Liver (tissue), 9 donors: ENCODE measurements around the gene MMP2. TPM values are rescaled to one million over a fixed set of nuclear protein-coding genes. Genes with fewer than 3 reads are reported as not detected.

Source experiments
- DNase-seq: peaks from one replicate; pipeline ENCODE4 v3.0.0-alpha.2; 2017; ENCODE audit warnings: low spot score
- H3K27ac ChIP-seq, 2 donors: one replicate each; pipeline ENCODE4 v1.7.0; 2013; ENCODE audit warnings: inconsistent platforms in 2 of 2, low read length in 2 of 2, control low read depth in 1 of 2, low read depth in 1 of 2, mild to moderate bottlenecking in 1 of 2
- H3K27me3 ChIP-seq, 4 donors: one replicate each; pipeline versions ENCODE4 v1.6.1 to v1.7.0; 2013; ENCODE audit warnings: low read length in 3 of 4, inconsistent platforms in 1 of 4, mild to moderate bottlenecking in 1 of 4, moderate library complexity in 1 of 4; ENCODE audit not compliant: control insufficient read depth in 4 of 4, insufficient read depth in 4 of 4
- H3K36me3 ChIP-seq, 4 donors: one replicate each; pipeline versions ENCODE4 v1.6.1 to v1.7.0; 2013; ENCODE audit warnings: low read length in 3 of 4, mild to moderate bottlenecking in 3 of 4, low read depth in 1 of 4, moderate library complexity in 1 of 4; ENCODE audit not compliant: control insufficient read depth in 4 of 4, insufficient read depth in 3 of 4
- H3K4me1 ChIP-seq, 4 donors: one replicate each; pipeline versions ENCODE4 v1.6.1 to v1.7.0; 2013; ENCODE audit warnings: low read length in 3 of 4, mild to moderate bottlenecking in 3 of 4, moderate library complexity in 1 of 4; ENCODE audit not compliant: control insufficient read depth in 4 of 4, insufficient read depth in 4 of 4
- H3K4me3 ChIP-seq, 3 donors: one replicate each; pipeline versions ENCODE4 v1.6.1 to v1.7.0; 2013; ENCODE audit warnings: low read length in 3 of 3, control low read depth in 1 of 3, low read depth in 1 of 3, mild to moderate bottlenecking in 1 of 3
- H3K9ac ChIP-seq, 2 donors: one replicate each; pipeline ENCODE4 v1.7.0; 2013; ENCODE audit warnings: low read length in 2 of 2, mild to moderate bottlenecking in 2 of 2, moderate library complexity in 2 of 2, control low read depth in 1 of 2, low read depth in 1 of 2
- H3K9me3 ChIP-seq, 4 donors: one replicate each; pipeline versions ENCODE4 v1.6.1 to v1.7.0; 2013; ENCODE audit warnings: low read length in 3 of 4; ENCODE audit not compliant: control insufficient read depth in 4 of 4
- ATF3 ChIP-seq: IDR thresholded peaks from 2 replicates; pipeline ENCODE4 v1.6.1; 2016; ENCODE audit warnings: antibody characterized with exemption
- EGR1 ChIP-seq, 2 donors: IDR thresholded peaks; 2 replicates each; pipeline ENCODE4 v1.6.1; 2016 to 2018; ENCODE audit warnings: antibody characterized with exemption in 2 of 2, low read depth in 2 of 2
- FOXA1 ChIP-seq: IDR thresholded peaks from 2 replicates; pipeline ENCODE4 v1.6.1; 2016; ENCODE audit warnings: antibody characterized with exemption
- FOXA2 ChIP-seq: IDR thresholded peaks from 2 replicates; pipeline ENCODE4 v1.6.1; 2016; ENCODE audit warnings: antibody characterized with exemption
- GABPA ChIP-seq, 2 donors: IDR thresholded peaks in 1 of 2; conservative IDR thresholded peaks in 1 of 2; 2 replicates each; pipeline ENCODE4 v1.6.1; 2016; ENCODE audit warnings: antibody characterized with exemption in 2 of 2, mild to moderate bottlenecking in 1 of 2, moderate library complexity in 1 of 2
- HNF4A ChIP-seq, 2 donors: conservative IDR thresholded peaks; 2 replicates each; pipeline ENCODE4 v1.6.1; 2016; ENCODE audit warnings: antibody characterized with exemption in 2 of 2, mild to moderate bottlenecking in 2 of 2
- HNF4G ChIP-seq: IDR thresholded peaks from 2 replicates; pipeline ENCODE4 v1.6.1; 2016; ENCODE audit warnings: antibody characterized with exemption
- JUND ChIP-seq, 2 donors: IDR thresholded peaks; 2 replicates each; pipeline ENCODE4 v1.6.1; 2016; ENCODE audit warnings: antibody characterized with exemption in 2 of 2
- NR2F2 ChIP-seq: IDR thresholded peaks from 2 replicates; pipeline ENCODE4 v1.6.1; 2016; ENCODE audit warnings: antibody characterized with exemption
- RAD21 ChIP-seq, 2 donors: IDR thresholded peaks; 2 replicates each; pipeline ENCODE4 v1.6.1; 2016; ENCODE audit warnings: antibody characterized with exemption in 2 of 2, mild to moderate bottlenecking in 2 of 2
- REST ChIP-seq: IDR thresholded peaks from 2 replicates; pipeline ENCODE4 v1.6.1; 2016; ENCODE audit warnings: antibody characterized with exemption, mild to moderate bottlenecking
- RXRA ChIP-seq, 2 donors: IDR thresholded peaks; 2 replicates each; pipeline ENCODE4 v1.6.1; 2017 to 2018; ENCODE audit warnings: antibody characterized with exemption in 2 of 2, mild to moderate bottlenecking in 1 of 2
- SP1 ChIP-seq: IDR thresholded peaks from 2 replicates; pipeline ENCODE4 v1.6.1; 2018; ENCODE audit warnings: antibody characterized with exemption, mild to moderate bottlenecking
- TAF1 ChIP-seq: conservative IDR thresholded peaks from 2 replicates; pipeline ENCODE4 v1.6.1; 2016; ENCODE audit warnings: antibody characterized with exemption, mild to moderate bottlenecking
- YY1 ChIP-seq: IDR thresholded peaks from 2 replicates; pipeline ENCODE4 v1.6.1; 2016; ENCODE audit warnings: antibody characterized with exemption, mild to moderate bottlenecking
- ZBTB33 ChIP-seq: IDR thresholded peaks from 2 replicates; pipeline ENCODE4 v1.6.1; 2016; ENCODE audit warnings: antibody characterized with exemption
- WGBS: extraction: QIAGEN DNeasy Blood & Tissue Kit; methylation state at CpG from one replicate; pipeline ENCODE4 v1.1.7; 2013; 5-methylcytosine and 5-hydroxymethylcytosine counted together
- polyA plus RNA-seq, 2 donors: library from polyadenylated mRNA; stranded (reverse) in 1 of 2; unstranded in 1 of 2; fragments of 200-250 nt in 1 of 2; fragments of >200 nt in 1 of 2; fragmentation: Nextera tagmentation in 1 of 2; extraction: Ambion mirVana in 1 of 2; gene quantifications; one replicate each; pipeline versions ENCODE4 v1.2.1 to v1.2.3, GENCODE V29; 2013 to 2015
- total RNA-seq, 2 donors: library from RNA; depleted of rRNA; stranded (reverse); fragments of >200 nt; gene quantifications; one replicate each; pipeline ENCODE4 v1.2.3, GENCODE V29; 2014
- TF ChIP-seq, protein P1 (sequence below): fragments of 150-350 bp; IDR thresholded peaks from 2 replicates; pipeline ENCODE4 v1.5.1; 2017; ENCODE audit warnings: improper control_type of control experiment, low read depth, low read length; ENCODE audit not compliant: missing input control
- TF ChIP-seq, protein P2 (sequence below): IDR thresholded peaks from 2 replicates; pipeline ENCODE4 v1.6.1; 2016; ENCODE audit warnings: antibody characterized with exemption
- donor health status: healthy.
- donor health status: healthy.
- donor health status: healthy.
- donor health status: healthy.
- donor health status: healthy.

Gene MMP2
- total and polyA plus RNA-seq, 4 donors, result 2.8 to 6.3 (median 5.3) TPM

DNA sequence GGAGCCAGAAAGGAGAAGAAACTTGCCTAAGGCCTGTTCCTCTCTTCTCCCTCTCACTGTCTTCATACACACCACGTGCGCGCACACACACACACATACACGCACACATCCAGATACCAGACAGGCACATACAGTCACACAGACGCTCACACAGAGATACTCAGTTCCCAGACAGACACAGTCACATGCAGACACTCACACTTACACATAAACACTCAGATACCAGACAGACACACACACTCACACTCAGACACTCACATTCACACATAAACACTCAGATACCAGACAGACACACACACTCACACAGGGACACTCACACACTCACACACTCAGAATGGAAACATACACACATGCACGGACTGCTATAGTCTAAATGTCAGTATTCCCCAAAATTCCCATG is 24.1 kb upstream of the MMP2 start:
- WGBS, result 91% methylated on average over 6 of the region's 6 CpGs
- no peak for TF ChIP-seq EGR1 (IDR thresholded peaks at IDR 0.05; ENCODE audit: low read depth in 2 of 2)
- TF ChIP-seq GABPA (IDR thresholded peaks at IDR 0.05 in 1 of 2, conservative IDR thresholded peaks at IDR 0.05 in 1 of 2), result no peak
- TF ChIP-seq RAD21 (IDR thresholded peaks at IDR 0.05), result no peak
- no peak for TF ChIP-seq FOXA1
- TF ChIP-seq, protein P1, sequence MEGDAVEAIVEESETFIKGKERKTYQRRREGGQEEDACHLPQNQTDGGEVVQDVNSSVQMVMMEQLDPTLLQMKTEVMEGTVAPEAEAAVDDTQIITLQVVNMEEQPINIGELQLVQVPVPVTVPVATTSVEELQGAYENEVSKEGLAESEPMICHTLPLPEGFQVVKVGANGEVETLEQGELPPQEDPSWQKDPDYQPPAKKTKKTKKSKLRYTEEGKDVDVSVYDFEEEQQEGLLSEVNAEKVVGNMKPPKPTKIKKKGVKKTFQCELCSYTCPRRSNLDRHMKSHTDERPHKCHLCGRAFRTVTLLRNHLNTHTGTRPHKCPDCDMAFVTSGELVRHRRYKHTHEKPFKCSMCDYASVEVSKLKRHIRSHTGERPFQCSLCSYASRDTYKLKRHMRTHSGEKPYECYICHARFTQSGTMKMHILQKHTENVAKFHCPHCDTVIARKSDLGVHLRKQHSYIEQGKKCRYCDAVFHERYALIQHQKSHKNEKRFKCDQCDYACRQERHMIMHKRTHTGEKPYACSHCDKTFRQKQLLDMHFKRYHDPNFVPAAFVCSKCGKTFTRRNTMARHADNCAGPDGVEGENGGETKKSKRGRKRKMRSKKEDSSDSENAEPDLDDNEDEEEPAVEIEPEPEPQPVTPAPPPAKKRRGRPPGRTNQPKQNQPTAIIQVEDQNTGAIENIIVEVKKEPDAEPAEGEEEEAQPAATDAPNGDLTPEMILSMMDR, result no peak
- TF ChIP-seq, protein P2, sequence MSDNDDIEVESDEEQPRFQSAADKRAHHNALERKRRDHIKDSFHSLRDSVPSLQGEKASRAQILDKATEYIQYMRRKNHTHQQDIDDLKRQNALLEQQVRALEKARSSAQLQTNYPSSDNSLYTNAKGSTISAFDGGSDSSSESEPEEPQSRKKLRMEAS, result no peak
- TF ChIP-seq YY1, result no peak
- no peak for TF ChIP-seq TAF1
- TF ChIP-seq ATF3, result no peak

GRCh38 chr16:55462241-55462640 is 16.8 kb upstream of the MMP2 start:
- no peak overlapping the region for H3K27ac ChIP-seq
- peaks cover 0 to 4% (median 0%) of the 10 kb centered on the region in 4 donors for H3K4me1 ChIP-seq
- TF ChIP-seq FOXA1, result no peak
- TF ChIP-seq REST, result no peak
- TF ChIP-seq NR2F2, result no peak
- no peak for TF ChIP-seq GABPA (IDR thresholded peaks at IDR 0.05 in 1 of 2, conservative IDR thresholded peaks at IDR 0.05 in 1 of 2)
- no peak for TF ChIP-seq RAD21 (IDR thresholded peaks at IDR 0.05)
- no peak for TF ChIP-seq RXRA (IDR thresholded peaks at IDR 0.05)
- TF ChIP-seq, protein P2, result no peak
- no peak for TF ChIP-seq SP1
- TF ChIP-seq EGR1 (IDR thresholded peaks at IDR 0.05; ENCODE audit: low read depth in 2 of 2), result no peak
- no peak for TF ChIP-seq HNF4A (conservative IDR thresholded peaks at IDR 0.05)
- TF ChIP-seq FOXA2, result no peak
- TF ChIP-seq JUND (IDR thresholded peaks at IDR 0.05), result no peak
- TF ChIP-seq ZBTB33, result no peak
- TF ChIP-seq, protein P1, result no peak
- no peak for TF ChIP-seq ATF3
- TF ChIP-seq HNF4G, result no peak
- no peak for TF ChIP-seq YY1
- no peak for TF ChIP-seq TAF1
- WGBS, result 73% methylated on average over 6 of the region's 6 CpGs
- H3K36me3 ChIP-seq, result no peaks in the 10 kb centered on the region
- H3K9ac ChIP-seq, result no peak overlapping the region
- H3K4me3 ChIP-seq, result no peak overlapping the region
- no peaks in the 10 kb centered on the region for H3K27me3 ChIP-seq
- no peak for DNase-seq
- no peaks in the 10 kb centered on the region for H3K9me3 ChIP-seq

More for the DNA sequence above, 24.1 kb upstream of the MMP2 start:
- DNase-seq, result no peak
- Histone ChIP-seq H3K27ac (no peak overlapping the region), H3K9me3 (peaks cover 0 to 4% (median 2%) of the 10 kb centered on the region in 4 donors), H3K9ac (no peak overlapping the region), H3K27me3 (no peaks in the 10 kb centered on the region), H3K4me3 (no peak overlapping the region), H3K4me1 (no peaks in the 10 kb centered on the region), H3K36me3 (no peaks in the 10 kb centered on the region)
